Amniotic stem cell (primary cell): ENCODE results near the gene AMY2B.
"Not testable (repeated sequence)": the region's sequence is repeated elsewhere in the genome, so short reads cannot be mapped to it uniquely, and the experiment has no call there.

ENCODE experiments used
- DNase-seq: peaks from one replicate; lab custom pipeline; 2025; lab: John Stamatoyannopoulos, UW

AMY2B gene

DNA sequence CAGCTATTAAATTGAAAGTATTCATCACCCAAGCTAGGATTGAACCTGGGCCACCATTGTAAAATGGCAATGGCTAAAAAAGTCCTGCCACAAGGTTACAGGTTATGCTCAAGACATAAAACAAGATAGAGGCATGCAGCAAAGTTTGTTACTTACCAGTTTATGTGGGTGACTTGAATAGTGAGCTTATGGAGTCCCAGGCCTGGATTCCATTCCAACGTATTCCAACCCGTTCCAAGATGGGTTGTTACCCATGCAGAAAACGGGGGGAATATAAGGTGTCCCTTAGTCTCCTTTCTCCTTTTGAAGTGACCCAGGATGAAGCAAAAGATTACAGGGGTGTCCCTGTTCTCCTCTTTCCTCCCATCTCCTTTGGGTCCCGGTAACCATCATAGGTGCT lies 56.0 kb downstream of the AMY2B start:
- DNase-seq = not testable (repeated sequence)
